ENCODE data around the gene SESN3.

SESN3 gene

GRCh38 chr11:95242845-95243605 lies 12.0 kb upstream of the SESN3 start:
- Histone ChIP-seq H3K27ac (ENCODE audit: extremely low read depth, low read depth, low read length) (no peak overlapping the region), H3K9me3 (ENCODE audit: control insufficient read depth, insufficient read depth, low read depth, low read length) (no peaks in the 10 kb centered on the region), H3K36me3 (ENCODE audit: control insufficient read depth in 2 of 2, insufficient read depth in 1 of 2, low read length in 2 of 2) (no peaks in the 10 kb centered on the region), H3K4me3 (ENCODE audit: low read depth, low read length) (no peak overlapping the region), H3K4me1 (ENCODE audit: control insufficient read depth, insufficient read depth, low read length) (peaks cover 7% of the 10 kb centered on the region; the same call in 1 of the 2 replicates)
- CTCF ChIA-PET, result interaction anchor here (0.5 kb wide), 1 partner anchor 544 kb away, joined by 3 read pairs; no protein-coding TSS in a partner anchor
- TF ChIP-seq ZNF747 (tag by site-specific recombination; IDR thresholded peaks at IDR 0.05) (no peak), ATF2 (tag by site-specific recombination; IDR thresholded peaks at IDR 0.05; ENCODE audit: low read depth) (no peak), ZNF596 (tag by site-specific recombination; IDR thresholded peaks at IDR 0.05) (peak; percentile 92)
- POLR2A ChIA-PET, result interaction anchor here (3.8 kb wide), 1 partner anchor 11 kb away, joined by 23 read pairs; the partner anchor contains the start of gene SESN3

- Histone ChIP-seq H3K4me3 (ENCODE audit: low read depth, low read length) (no peak overlapping the region), H3K27ac (ENCODE audit: extremely low read depth, low read depth, low read length) (no peak overlapping the region), H3K9me3 (ENCODE audit: control insufficient read depth, insufficient read depth, low read depth, low read length) (no peaks in the 10 kb centered on the region), H3K36me3 (ENCODE audit: control insufficient read depth in 2 of 2, insufficient read depth in 1 of 2, low read length in 2 of 2) (no peaks in the 10 kb centered on the region), H3K4me1 (ENCODE audit: control insufficient read depth, insufficient read depth, low read length) (peaks cover 7% of the 10 kb centered on the region; the same call in 1 of the 2 replicates)
- CTCF ChIA-PET, result no interaction called here
- TF ChIP-seq ZNF335 (tag by site-specific recombination; conservative IDR thresholded peaks at IDR 0.05) (0 out of 2 replicates have a peak, but pooled peaks have one; percentile 14), GLI4 (tag by site-specific recombination; IDR thresholded peaks at IDR 0.05) (no peak)
- POLR2A ChIA-PET, result interaction anchor here (3.8 kb wide), 1 partner anchor 10 kb away, joined by 23 read pairs; the partner anchor contains the start of gene SESN3
Measured at GRCh38 chr11:95242091-95242844, 11.3 kb upstream of the SESN3 start.

GRCh38 chr11:95241681-95242081 lies 10.7 kb upstream of the SESN3 start:
- Histone ChIP-seq H3K9me3 (ENCODE audit: control insufficient read depth, insufficient read depth, low read depth, low read length) (no peaks in the 10 kb centered on the region), H3K36me3 (ENCODE audit: control insufficient read depth in 2 of 2, insufficient read depth in 1 of 2, low read length in 2 of 2) (no peaks in the 10 kb centered on the region), H3K4me3 (ENCODE audit: low read depth, low read length) (no peak overlapping the region), H3K4me1 (ENCODE audit: control insufficient read depth, insufficient read depth, low read length) (peaks cover 4% of the 10 kb centered on the region; the same call in 1 of the 2 replicates), H3K27ac (ENCODE audit: extremely low read depth, low read depth, low read length) (no peak overlapping the region)
- TF ChIP-seq SALL2 (tag by site-specific recombination; IDR thresholded peaks at IDR 0.05; ENCODE audit: borderline replicate concordance), result no peak
- TF ChIP-seq ZNF140 (tag by site-specific recombination; IDR thresholded peaks at IDR 0.05), result no peak
- TF ChIP-seq TCF7L2 (IDR thresholded peaks at IDR 0.05; ENCODE audit: borderline replicate concordance, low read depth, low read length), result no peak
- TF ChIP-seq ZNF146 (tag by site-specific recombination; IDR thresholded peaks at IDR 0.05), result no peak
- TF ChIP-seq ZNF837 (tag by site-specific recombination; IDR thresholded peaks at IDR 0.05), result no peak
- TF ChIP-seq ZNF174 (tag by site-specific recombination; IDR thresholded peaks at IDR 0.05), result no peak
- no peak for TF ChIP-seq ZNF121 (tag by site-specific recombination; IDR thresholded peaks at IDR 0.05)
- POLR2A ChIA-PET, result no interaction called here
- CTCF ChIA-PET, result no interaction called here

DNA sequence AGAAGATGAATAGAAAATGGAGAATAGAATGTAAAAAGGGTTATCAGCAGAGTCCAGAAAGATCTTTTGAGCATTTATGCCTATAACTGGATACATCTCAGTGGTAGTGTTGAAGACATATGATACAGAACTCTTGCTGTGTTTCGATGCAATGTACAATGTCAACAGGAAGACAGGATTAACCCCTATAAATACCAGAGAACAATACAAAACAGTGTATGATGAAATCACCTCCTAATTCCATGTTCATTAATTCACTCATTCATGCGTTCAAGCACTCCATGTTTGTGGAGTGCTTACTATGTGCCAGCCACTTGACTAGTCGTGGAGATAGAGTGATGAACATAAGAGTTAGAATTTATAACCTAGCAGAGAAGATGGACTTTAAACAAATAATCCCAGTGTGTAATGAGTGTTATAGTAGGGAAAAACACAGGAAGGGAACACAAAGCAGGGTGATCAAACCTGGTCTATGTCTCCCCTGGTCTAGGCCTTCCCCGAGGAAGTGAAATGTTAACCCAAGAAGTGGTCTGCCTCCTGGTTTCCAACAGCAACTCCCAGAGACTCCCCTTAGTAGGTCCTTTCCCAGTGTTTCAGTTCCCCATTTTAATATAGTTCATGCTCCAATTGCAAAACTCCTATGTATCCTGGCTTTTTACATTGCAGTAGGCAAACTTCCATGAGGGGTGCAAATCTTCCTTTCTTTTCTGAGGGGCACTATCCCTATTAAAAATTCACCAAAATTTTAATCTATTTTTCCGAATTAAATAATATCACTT lies 9.1 kb upstream of the SESN3 start:
- H3K4me3 ChIP-seq (ENCODE audit: low read depth, low read length), result no peak overlapping the region
- H3K9me3 ChIP-seq (ENCODE audit: control insufficient read depth, insufficient read depth, low read depth, low read length), result no peaks in the 10 kb centered on the region
- no peaks in the 10 kb centered on the region for H3K36me3 ChIP-seq (ENCODE audit: control insufficient read depth in 2 of 2, insufficient read depth in 1 of 2, low read length in 2 of 2)
- H3K27ac ChIP-seq (ENCODE audit: extremely low read depth, low read depth, low read length), result no peak overlapping the region
- CTCF ChIA-PET, result no interaction called here
- H3K4me1 ChIP-seq (ENCODE audit: control insufficient read depth, insufficient read depth, low read length), result peaks cover 4% of the 10 kb centered on the region; the same call in 1 of the 2 replicates
- POLR2A ChIA-PET, result no interaction called here
- TF ChIP-seq ZNF645 (tag by site-specific recombination; IDR thresholded peaks at IDR 0.05), result no peak
- no peak for TF ChIP-seq ZNF791 (tag by site-specific recombination; IDR thresholded peaks at IDR 0.05)
- TF ChIP-seq ZNF239 (tag by site-specific recombination; IDR thresholded peaks at IDR 0.05), result no peak

Measured in HEK293 (cell line).